Heart left ventricle (tissue), 13 donors: ENCODE measurements around the gene TSPAN6.

Experiments
- POLR2A ChIP-seq, 2 donors: fragments of 450-650 bp; IDR thresholded peaks; one replicate each; pipeline ENCODE4 v1.6.1; 2017; ENCODE audit warnings: antibody characterized with exemption in 2 of 2, mild to moderate bottlenecking in 2 of 2, moderate library complexity in 2 of 2
- TF ChIP-seq, protein P1 (sequence below), 12 donors: fragments of 200-600 bp; sonication (generic) in 4 of 12; IDR thresholded peaks; one replicate each; pipeline versions ENCODE4 v1.5.0 to v1.8.0; 2018 to 2022; ENCODE audit warnings: antibody characterized with exemption in 12 of 12, mild to moderate bottlenecking in 5 of 12
- donor health status: ischemic (EF 13 %, LVEDD 7.1; RV severe dilation, severe dysfunction).
- donor health status: DM: no; HTN: yes; CAD: no.
- donor health status: DM: no; HTN: no; CAD: no.
- donor health status: ischemic (EF 25% LVEDD 6.9; RV normal size, moderate dysfunction).
- donor health status: ischemic (EF 25% LVEDD 5.7; RV mildly dilated, moderate dysfunction).
- donor health status: ischemic (EF 35%, LVEDD 5.7; RV mildly dilated, moderate dysfunction).
- donor health status: nonischemic (EF 11% LVEDD 7.7; RV severe dilation, severe dysfunction).
- donor health status: DM: yes; HTN: yes; CAD: no.
- donor health status: PGD.
- donor health status: ischemic (EF 29% LVEDD 5.4; RV normal size, mild dysfunction).
- donor health status: nonischemic (EF 23%, LVEDD 6.1; RV moderate dilation, normal function).

DNA sequence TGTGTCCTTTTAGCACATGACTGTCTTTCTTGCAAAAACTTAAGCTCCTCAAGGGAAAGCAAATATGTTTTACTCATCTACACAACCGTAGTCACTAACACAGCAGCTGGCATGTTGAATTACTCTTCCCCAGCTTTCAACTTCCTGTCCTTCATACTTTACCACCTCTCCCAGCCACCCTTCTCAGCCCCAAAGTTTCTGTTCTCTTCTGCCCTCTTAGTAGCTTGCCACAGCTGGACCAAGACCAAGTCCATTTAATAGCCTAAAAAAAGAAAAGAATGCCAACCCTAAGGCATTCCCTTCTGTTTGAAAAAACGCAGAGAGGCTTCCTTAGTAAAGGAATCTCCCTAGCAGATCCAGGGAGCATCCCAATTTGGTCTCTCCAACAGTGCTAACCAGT lies 44.1 kb upstream of the TSPAN6 start:
- TF ChIP-seq, protein P1, sequence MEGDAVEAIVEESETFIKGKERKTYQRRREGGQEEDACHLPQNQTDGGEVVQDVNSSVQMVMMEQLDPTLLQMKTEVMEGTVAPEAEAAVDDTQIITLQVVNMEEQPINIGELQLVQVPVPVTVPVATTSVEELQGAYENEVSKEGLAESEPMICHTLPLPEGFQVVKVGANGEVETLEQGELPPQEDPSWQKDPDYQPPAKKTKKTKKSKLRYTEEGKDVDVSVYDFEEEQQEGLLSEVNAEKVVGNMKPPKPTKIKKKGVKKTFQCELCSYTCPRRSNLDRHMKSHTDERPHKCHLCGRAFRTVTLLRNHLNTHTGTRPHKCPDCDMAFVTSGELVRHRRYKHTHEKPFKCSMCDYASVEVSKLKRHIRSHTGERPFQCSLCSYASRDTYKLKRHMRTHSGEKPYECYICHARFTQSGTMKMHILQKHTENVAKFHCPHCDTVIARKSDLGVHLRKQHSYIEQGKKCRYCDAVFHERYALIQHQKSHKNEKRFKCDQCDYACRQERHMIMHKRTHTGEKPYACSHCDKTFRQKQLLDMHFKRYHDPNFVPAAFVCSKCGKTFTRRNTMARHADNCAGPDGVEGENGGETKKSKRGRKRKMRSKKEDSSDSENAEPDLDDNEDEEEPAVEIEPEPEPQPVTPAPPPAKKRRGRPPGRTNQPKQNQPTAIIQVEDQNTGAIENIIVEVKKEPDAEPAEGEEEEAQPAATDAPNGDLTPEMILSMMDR (IDR thresholded peaks at IDR 0.05), result no peak
- TF ChIP-seq POLR2A (IDR thresholded peaks at IDR 0.05), result no peak
